Forelimb muscle (tissue), 1 donor: ENCODE data around the gene MCAT. TPM values are rescaled to one million over a fixed set of nuclear protein-coding genes. Genes with fewer than 3 reads are reported as not detected.
"Not testable (repeated sequence)": the region's sequence is repeated elsewhere in the genome, so short reads cannot be mapped to it uniquely, and the experiment has no call there.

Experiments
- DNase-seq: peaks from one replicate; pipeline ENCODE4 v3.0.0-alpha.2; 2013; ENCODE audit warnings: low read depth
- polyA plus RNA-seq: library from polyadenylated mRNA; unstranded; fragments of 120-200 nt; gene quantifications from one replicate; pipeline ENCODE4 v1.2.1, GENCODE V29; 2013; ENCODE audit not compliant: insufficient read length

MCAT gene
- polyA plus RNA-seq, 1 donor: 11.9 TPM

GRCh38 chr22:43126501-43127165 is 16.6 kb downstream of the MCAT start:
- DNase-seq: no peak

- DNase-seq: no peak
Observed at GRCh38 chr22:43118953-43119458, 24.2 kb downstream of the MCAT start.

GRCh38 chr22:43118024-43118849 is 25.0 kb downstream of the MCAT start:
- no peak for DNase-seq

- no peak for DNase-seq
Observed at GRCh38 chr22:43116932-43117331, 26.3 kb downstream of the MCAT start.

DNA sequence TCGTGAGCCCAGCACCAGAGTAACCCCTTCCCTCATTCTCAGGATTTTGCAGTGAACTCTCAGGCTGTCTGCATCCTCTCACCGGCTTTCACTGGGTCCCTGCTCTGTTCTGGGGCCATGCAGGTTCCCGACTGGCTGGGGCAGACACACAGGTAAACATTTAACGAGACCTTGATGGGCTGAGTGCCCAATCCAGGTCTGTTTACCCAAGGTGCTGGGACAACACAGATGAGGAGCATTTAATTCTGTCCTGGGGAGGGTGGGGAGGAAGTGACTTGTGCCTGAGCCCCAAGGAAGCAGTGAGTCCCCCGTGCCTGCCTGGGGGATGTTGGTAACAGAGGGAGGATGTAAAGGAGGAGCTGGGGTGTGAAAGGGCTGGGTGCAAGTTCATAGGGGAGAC is 28.2 kb downstream of the MCAT start:
- no peak for DNase-seq

GRCh38 chr22:43113526-43114251 is 29.5 kb downstream of the MCAT start:
- no peak for DNase-seq

- DNase-seq: no peak
Observed at GRCh38 chr22:43110927-43111623, 32.1 kb downstream of the MCAT start.

GRCh38 chr22:43110444-43110926 is 32.7 kb downstream of the MCAT start, which contains the start of gene BIK:
BIK (plus strand) TSS chr22:43110750; CDS start chr22:43124023, 13,273 bp downstream.
- DNase-seq: no peak

GRCh38 chr22:43109921-43110443 is 33.2 kb downstream of the MCAT start:
- DNase-seq: no peak

- no peak for DNase-seq
Observed at GRCh38 chr22:43109511-43109910, 33.7 kb downstream of the MCAT start.

DNA sequence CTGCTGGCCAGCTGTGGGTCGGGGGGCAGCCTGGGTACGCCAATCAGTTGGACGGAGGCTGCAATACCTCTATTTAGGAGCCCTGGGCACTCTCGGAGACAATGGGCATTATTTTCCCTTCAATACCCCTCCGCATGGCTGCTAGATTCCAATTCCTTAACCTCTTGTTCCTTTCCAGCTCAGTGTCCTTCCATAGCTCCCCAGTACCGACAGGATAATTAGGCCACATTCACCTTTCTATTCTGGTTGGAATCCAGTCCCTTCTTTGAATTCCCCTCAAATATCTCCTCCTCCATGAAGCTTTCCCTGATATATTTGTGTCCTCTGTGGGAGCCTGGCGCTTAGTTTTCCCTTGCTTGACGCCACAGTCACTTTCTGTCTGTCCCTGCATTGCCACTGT is 36.9 kb downstream of the MCAT start:
- DNase-seq: no peak

DNA sequence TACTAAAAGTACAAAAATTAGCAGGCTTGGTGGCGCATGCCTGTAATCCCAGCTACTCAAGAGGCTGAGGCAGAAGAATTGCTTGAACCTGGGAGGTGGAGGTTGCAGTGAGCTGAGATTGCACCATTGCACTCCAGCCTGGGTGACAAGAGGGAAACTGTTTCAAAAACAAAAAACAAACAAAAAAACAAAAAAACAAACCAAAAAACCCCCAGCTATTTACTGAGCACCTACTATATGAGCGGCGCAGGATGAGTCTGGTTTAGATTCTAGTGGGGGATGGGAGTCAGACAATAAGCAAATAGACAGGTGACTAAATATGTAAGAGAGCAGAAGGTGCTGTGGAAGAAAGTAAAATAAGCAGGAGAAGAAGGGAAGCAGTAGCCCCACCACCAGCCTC is 38.2 kb downstream of the MCAT start:
- DNase-seq: not testable (repeated sequence)

DNA sequence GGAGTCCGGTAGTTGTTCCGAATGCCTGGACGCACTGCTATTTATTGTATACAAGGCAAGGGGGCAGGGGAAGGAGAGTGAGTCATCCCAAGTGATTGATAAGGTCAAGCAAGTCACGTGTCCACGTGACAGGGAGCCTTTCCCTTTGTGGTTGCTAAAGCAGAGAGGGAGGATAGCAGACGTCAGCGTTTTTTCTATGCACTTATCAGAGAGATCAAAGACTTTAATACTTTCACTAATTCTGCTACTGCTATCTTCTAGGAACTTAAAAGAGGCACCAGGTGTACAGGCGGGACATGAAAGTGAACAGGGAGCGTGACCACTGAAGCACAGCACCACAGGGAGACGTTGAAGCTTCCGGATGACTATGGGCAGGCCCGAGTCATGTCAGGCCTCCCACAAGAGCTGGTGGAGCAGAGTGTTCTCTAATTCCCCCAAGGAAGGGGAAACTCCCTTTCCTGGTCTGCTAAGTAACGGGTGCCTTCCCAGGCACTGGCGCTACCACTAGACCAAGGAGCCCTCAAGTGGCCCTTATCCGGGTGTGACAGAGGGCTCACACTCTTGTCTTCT is 39.1 kb downstream of the MCAT start:
- DNase-seq: not testable (repeated sequence)

DNA sequence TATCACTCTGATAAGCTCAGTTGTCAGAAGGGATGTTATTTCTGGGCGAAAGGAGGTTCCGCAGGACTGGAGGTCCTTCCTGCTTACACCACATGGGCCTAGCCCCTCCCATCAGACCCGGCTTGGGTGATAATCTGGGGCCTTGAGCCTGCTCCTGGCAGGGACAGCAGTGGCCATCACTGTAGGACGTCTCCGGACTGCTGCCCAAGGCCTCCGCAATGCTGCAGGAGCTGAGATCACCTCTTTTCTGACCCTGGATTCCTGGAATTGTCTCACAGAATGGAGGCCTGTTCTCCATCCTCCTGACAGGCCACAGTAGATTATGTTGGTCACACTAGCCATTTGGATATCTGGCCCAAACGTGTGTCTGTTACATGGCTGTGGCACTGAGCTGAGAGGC is 41.9 kb downstream of the MCAT start:
- DNase-seq: no peak

DNA sequence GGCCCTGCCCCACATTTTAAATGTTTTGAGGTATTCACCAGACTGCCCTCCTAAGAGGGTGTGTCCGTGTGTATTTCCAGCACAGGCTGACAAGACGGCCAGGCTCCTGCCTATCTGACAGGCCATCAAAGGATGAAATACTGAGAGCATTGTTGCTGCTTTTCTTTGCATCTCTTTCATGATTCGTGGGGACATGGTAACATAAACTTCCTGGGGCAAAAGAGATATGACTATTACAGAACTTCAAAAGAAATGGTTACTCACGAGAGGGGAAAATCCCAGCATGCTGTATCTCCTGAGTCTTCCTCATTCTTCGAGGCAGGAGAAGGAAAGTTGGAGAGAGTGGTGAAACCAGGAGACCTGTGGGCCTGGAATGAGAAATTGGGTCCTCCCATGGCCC is 43.0 kb downstream of the MCAT start:
- no peak for DNase-seq

DNA sequence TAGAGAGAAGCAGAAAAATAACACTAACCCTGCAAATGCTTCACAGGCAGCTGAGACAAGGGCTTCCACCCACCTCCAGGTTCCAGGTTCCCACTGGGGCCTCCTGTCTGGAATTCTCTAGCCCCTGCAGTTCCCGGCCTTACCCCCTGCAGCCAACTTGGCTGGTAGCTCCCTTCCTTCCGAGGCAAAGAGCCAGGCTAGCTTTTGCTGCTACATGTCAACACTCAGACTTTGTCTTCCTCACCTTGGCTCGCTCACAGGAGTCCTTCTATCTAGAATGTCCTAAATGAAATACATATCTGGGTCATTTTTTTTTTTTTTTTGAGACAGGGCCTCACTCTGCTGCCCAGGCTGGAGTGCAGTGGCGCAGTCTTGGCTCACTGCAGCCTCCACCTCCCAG is 44.1 kb downstream of the MCAT start:
- no peak for DNase-seq

DNA sequence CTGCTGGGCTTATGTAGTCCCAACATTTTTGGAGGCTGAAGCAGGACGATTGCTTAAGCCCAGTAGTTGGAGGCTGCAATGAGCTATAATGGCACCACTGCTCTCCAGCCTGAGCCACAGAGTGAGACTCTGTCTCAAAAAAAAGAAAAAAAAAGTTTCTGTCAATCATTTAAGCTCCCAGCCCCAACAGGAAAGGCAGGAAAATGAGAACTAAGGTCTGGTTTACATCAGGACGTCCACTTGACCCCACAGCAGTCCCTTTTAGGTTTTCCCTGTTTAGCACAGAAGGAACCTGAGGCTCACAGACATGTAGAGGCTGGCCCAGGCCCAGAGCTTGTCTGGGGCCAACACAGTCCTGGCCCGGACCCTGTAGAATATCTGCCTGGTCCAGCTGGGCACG is 44.8 kb downstream of the MCAT start:
- DNase-seq: no peak

GRCh38 chr22:43096420-43096819 is 46.8 kb downstream of the MCAT start:
- no peak for DNase-seq

- DNase-seq: no peak
Observed at GRCh38 chr22:43094551-43094950, 48.6 kb downstream of the MCAT start.

DNA sequence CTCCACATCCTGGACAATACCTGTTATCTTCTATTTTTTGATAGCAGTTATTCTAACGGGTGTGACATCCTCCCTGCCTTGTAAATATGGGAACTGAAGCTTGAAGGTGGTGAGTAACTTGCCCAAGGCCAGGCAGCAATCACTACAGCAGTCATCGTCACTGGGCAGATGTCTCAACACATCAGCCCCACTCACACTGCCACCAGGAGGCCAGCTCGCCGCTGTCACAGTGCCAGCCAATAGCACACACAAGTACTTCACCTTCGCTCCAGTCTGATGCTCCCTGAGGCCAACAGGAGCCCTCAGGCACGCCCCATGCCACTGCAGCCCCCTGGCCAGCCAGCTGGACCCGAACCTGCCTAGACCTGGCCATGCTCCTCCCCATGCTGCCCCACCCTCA is 49.1 kb downstream of the MCAT start:
- no peak for DNase-seq

GRCh38 chr22:43092085-43092484 is 51.1 kb downstream of the MCAT start:
- DNase-seq: no peak
